ENCODE measurements around the gene ATXN1. TPM values are rescaled to one million over a fixed set of nuclear protein-coding genes. Genes with fewer than 3 reads are reported as not detected.

The ATXN1 gene
- polyA plus RNA-seq, 1 of the 3 experiments (the other 2 are of a cell fraction), result 7.9 TPM

GRCh38 chr6:16306334-16306733 lies 454.9 kb downstream of the ATXN1 start (continued):
- TF ChIP-seq CTCF (IDR thresholded peaks at IDR 0.05) (no peak), TEAD4 (IDR thresholded peaks at IDR 0.05; ENCODE audit: borderline replicate concordance, insufficient read depth) (no peak)

DNA sequence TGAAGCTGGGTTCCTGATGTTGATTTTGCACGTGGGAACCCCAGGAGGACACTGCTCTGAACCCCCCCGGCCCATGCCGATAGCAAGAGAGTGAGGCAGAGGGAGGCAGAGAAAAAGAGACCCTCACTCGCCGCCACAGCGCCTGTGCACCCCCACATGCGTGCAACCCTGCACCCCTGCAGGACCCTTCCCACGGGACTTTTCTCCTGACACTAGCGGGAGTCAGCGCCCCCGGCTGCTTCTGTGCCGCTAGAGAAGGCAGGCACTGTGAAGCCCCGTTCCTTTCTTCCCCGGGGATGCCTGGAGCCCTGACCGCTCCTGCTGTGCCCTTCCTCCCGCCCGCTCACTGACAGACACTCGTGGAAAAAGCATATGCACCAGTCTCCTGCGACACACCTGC lies 455.5 kb downstream of the ATXN1 start:
- ChIA-PET POLR2A (no interaction called here), CTCF (no interaction called here)
- WGBS (ENCODE audit: low lambda C conversion rate), result 95% methylated on average over 18 of the region's 19 CpGs

GRCh38 chr6:16305246-16305725 lies 456.0 kb downstream of the ATXN1 start:
- H3K79me2 ChIP-seq (ENCODE audit: insufficient read depth), result 0 out of 2 replicates have a peak, but pooled peaks cover 3% of the 10 kb centered on the region
- TF ChIP-seq NFIC (IDR thresholded peaks at IDR 0.05; ENCODE audit: borderline replicate concordance) (no peak), ELF1 (IDR thresholded peaks at IDR 0.05) (no peak), EZH2phosphoT487 (IDR thresholded peaks at IDR 0.05; ENCODE audit: borderline replicate concordance, low read depth) (no peak), RXRA (IDR thresholded peaks at IDR 0.05; ENCODE audit: borderline replicate concordance, low read depth) (no peak), NRF1 (IDR thresholded peaks at IDR 0.05; ENCODE audit: low read depth, low read length) (no peak), SMC3 (IDR thresholded peaks at IDR 0.05; ENCODE audit: low read depth, low read length) (no peak), SIN3A (IDR thresholded peaks at IDR 0.05; ENCODE audit: borderline replicate concordance, low read depth, low read length) (no peak), TEAD4 (IDR thresholded peaks at IDR 0.05; ENCODE audit: borderline replicate concordance, insufficient read depth) (no peak), CTCF (IDR thresholded peaks at IDR 0.05) (no peak)
- TF ChIP-seq, protein P1, sequence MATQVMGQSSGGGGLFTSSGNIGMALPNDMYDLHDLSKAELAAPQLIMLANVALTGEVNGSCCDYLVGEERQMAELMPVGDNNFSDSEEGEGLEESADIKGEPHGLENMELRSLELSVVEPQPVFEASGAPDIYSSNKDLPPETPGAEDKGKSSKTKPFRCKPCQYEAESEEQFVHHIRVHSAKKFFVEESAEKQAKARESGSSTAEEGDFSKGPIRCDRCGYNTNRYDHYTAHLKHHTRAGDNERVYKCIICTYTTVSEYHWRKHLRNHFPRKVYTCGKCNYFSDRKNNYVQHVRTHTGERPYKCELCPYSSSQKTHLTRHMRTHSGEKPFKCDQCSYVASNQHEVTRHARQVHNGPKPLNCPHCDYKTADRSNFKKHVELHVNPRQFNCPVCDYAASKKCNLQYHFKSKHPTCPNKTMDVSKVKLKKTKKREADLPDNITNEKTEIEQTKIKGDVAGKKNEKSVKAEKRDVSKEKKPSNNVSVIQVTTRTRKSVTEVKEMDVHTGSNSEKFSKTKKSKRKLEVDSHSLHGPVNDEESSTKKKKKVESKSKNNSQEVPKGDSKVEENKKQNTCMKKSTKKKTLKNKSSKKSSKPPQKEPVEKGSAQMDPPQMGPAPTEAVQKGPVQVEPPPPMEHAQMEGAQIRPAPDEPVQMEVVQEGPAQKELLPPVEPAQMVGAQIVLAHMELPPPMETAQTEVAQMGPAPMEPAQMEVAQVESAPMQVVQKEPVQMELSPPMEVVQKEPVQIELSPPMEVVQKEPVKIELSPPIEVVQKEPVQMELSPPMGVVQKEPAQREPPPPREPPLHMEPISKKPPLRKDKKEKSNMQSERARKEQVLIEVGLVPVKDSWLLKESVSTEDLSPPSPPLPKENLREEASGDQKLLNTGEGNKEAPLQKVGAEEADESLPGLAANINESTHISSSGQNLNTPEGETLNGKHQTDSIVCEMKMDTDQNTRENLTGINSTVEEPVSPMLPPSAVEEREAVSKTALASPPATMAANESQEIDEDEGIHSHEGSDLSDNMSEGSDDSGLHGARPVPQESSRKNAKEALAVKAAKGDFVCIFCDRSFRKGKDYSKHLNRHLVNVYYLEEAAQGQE (IDR thresholded peaks at IDR 0.05; ENCODE audit: low read depth, low read length), result no peak

More for the DNA sequence above, 455.5 kb downstream of the ATXN1 start:
- Histone ChIP-seq H3K27ac (ENCODE audit: low read depth in 2 of 2, low read length in 1 of 2) (no peak overlapping the region), H4K20me1 (ENCODE audit: insufficient read depth) (no peaks in the 10 kb centered on the region), H3K4me1 (ENCODE audit: control insufficient read depth in 1 of 2, insufficient read depth in 2 of 2, low read depth in 1 of 2, low read length in 1 of 2) (no peaks in the 10 kb centered on the region), H3K9me2 (no peaks in the 10 kb centered on the region), H3K36me3 (replicated peaks in 1 of 2; ENCODE audit: control insufficient read depth in 1 of 2, insufficient read depth in 2 of 2, low read length in 1 of 2) (peaks cover 9 to 21% of the 10 kb centered on the region in 2 experiments), H2AFZ (ENCODE audit: low read depth) (no peak overlapping the region), H3K27me3 (ENCODE audit: insufficient read depth) (no peaks in the 10 kb centered on the region), H3F3A (replicated peaks; ENCODE audit: insufficient read depth) (no peaks in the 10 kb centered on the region), H3K9ac (no peak overlapping the region), H3K79me2 (ENCODE audit: insufficient read depth) (0 out of 2 replicates have a peak, but pooled peaks cover 3% of the 10 kb centered on the region), H3K4me2 (no peak overlapping the region), H3K4me3 (ENCODE audit: low read depth in 2 of 2, low read length in 1 of 2) (no peak overlapping the region), H3K9me3 (no peaks in the 10 kb centered on the region)
- DNase-seq, result no peak
- TF ChIP-seq CTCF (IDR thresholded peaks at IDR 0.05) (no peak), MXI1 (IDR thresholded peaks at IDR 0.05; ENCODE audit: low read depth, low read length) (no peak)

More at GRCh38 chr6:16305246-16305725, 456.0 kb downstream of the ATXN1 start:
- no peaks in the 10 kb centered on the region for H3K4me1 ChIP-seq (ENCODE audit: control insufficient read depth in 1 of 2, insufficient read depth in 2 of 2, low read depth in 1 of 2, low read length in 1 of 2)
- no peak overlapping the region for H3K4me2 ChIP-seq
- WGBS (ENCODE audit: low lambda C conversion rate), result 93% methylated on average over 7 of the region's 7 CpGs
- no peaks in the 10 kb centered on the region for H3K9me3 ChIP-seq
- no peak overlapping the region for H3K27ac ChIP-seq (ENCODE audit: low read depth in 2 of 2, low read length in 1 of 2)
- no peak overlapping the region for H2AFZ ChIP-seq (ENCODE audit: low read depth)
- no peak overlapping the region for H3K4me3 ChIP-seq (ENCODE audit: low read depth in 2 of 2, low read length in 1 of 2)
- H4K20me1 ChIP-seq (ENCODE audit: insufficient read depth), result no peaks in the 10 kb centered on the region
- peaks cover 11 to 23% of the 10 kb centered on the region in 2 experiments for H3K36me3 ChIP-seq (replicated peaks in 1 of 2; ENCODE audit: control insufficient read depth in 1 of 2, insufficient read depth in 2 of 2, low read length in 1 of 2)
- no peaks in the 10 kb centered on the region for H3K27me3 ChIP-seq (ENCODE audit: insufficient read depth)
- no peak overlapping the region for H3K9ac ChIP-seq
- no peaks in the 10 kb centered on the region for H3F3A ChIP-seq (replicated peaks; ENCODE audit: insufficient read depth)
- DNase-seq, result no peak
- no peaks in the 10 kb centered on the region for H3K9me2 ChIP-seq
- ChIA-PET POLR2A (no interaction called here), CTCF (interaction anchor here (1.0 kb wide), 1 partner anchor 12 kb away, joined by 3 read pairs; no protein-coding TSS in a partner anchor)

All from SK-N-SH (cell line).